Left lung (tissue), 14 donors: ENCODE results near the gene GRAMD2B. TPM values are rescaled to one million over a fixed set of nuclear protein-coding genes. Genes with fewer than 3 reads are reported as not detected.
A peak's percentile ranks its signal among the peaks of the same experiment; 100 is the strongest.
"Not testable (repeated sequence)": the region's sequence is repeated elsewhere in the genome, so short reads cannot be mapped to it uniquely, and the experiment has no call there.

ENCODE experiments used
- ATAC-seq: fragments of 200-7000 bp; cut with Tn5 transposase; one replicate; pipeline ENCODE4 v1.9.1; 2020; ENCODE audit warnings: moderate library complexity
- DNase-seq, 4 donors: peaks; one replicate each; pipeline ENCODE4 v3.0.0-alpha.2; 2013 to 2020
- H3K27ac ChIP-seq, 2 donors: fragments of 200-600 bp; sonication (generic) in 1 of 2; one replicate each; pipeline versions ENCODE4 v1.5.0 to v1.8.0; 2020 to 2021
- H3K27me3 ChIP-seq, 2 donors: fragments of 200-600 bp; sonication (generic) in 1 of 2; one replicate each; pipeline versions ENCODE4 v1.5.0 to v1.8.0; 2020 to 2021
- H3K36me3 ChIP-seq, 2 donors: fragments of 200-600 bp; sonication (generic) in 1 of 2; one replicate each; pipeline versions ENCODE4 v1.5.0 to v1.8.0; 2020 to 2021
- H3K4me1 ChIP-seq, 2 donors: fragments of 200-600 bp; one replicate each; pipeline ENCODE4 v1.8.0; 2021
- H3K4me3 ChIP-seq, 2 donors: fragments of 200-600 bp; sonication (generic) in 1 of 2; one replicate each; pipeline versions ENCODE4 v1.5.0 to v1.8.0; 2020 to 2021; ENCODE audit warnings: mild to moderate bottlenecking in 1 of 2
- H3K9me3 ChIP-seq, 2 donors: fragments of 200-600 bp; sonication (generic) in 1 of 2; one replicate each; pipeline versions ENCODE4 v1.5.0 to v1.8.0; 2020 to 2021
- intact Hi-C, 2 donors: fragments of 100-400 bp; cut with DNase I; formaldehyde crosslinking; loops; one replicate each; pipeline versions ENCODE4 v1.11.2 to v1.14.2; 2022
- long read RNA-seq, 12 donors: library from polyadenylated mRNA in 2 of 12; unstranded in 2 of 12; transcript quantifications; one replicate each; pipeline ENCODE4 v2.0.0 and lab custom pipeline, GENCODE V29; 2019 to 2026
- polyA plus RNA-seq, 6 donors: library from polyadenylated mRNA; unstranded; fragments of 120-200 nt; gene quantifications; one replicate each; pipeline ENCODE4 v1.2.1, GENCODE V29; 2013; ENCODE audit not compliant: insufficient read length in 6 of 6
- total RNA-seq, 2 donors: library from RNA; stranded (reverse); fragmentation: NEBNext Ultra II Directional; extraction: Animal tissue kit (Norgen Biotek cat#: 25700); gene quantifications; one replicate each; pipeline ENCODE4 v1.2.1, GENCODE V29; 2021
- TF ChIP-seq, protein P1 (sequence below), 2 donors: fragments of 200-600 bp; sonication (generic) in 1 of 2; IDR thresholded peaks; one replicate each; pipeline versions ENCODE4 v1.5.0 to v1.8.0; 2021; ENCODE audit warnings: antibody characterized with exemption in 2 of 2
- donor health status: DM: no; HTN: yes; CAD: no.
- donor health status: DM: no; HTN: no; CAD: no.

Gene GRAMD2B, protein sequence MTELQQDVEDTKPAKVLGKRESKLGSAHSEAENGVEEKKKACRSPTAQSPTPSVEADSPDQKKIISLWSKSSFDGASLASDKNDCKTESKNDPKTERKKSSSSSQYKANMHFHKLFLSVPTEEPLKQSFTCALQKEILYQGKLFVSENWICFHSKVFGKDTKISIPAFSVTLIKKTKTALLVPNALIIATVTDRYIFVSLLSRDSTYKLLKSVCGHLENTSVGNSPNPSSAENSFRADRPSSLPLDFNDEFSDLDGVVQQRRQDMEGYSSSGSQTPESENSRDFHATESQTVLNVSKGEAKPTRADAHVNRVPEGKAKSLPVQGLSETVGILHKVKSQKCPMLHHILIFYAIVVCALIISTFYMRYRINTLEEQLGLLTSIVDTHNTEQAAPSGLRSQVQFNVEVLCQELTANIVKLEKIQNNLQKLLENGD
- total RNA-seq: 10 to 100 TPM; 18.1 to 19.2 TPM
- polyA plus RNA-seq: 10 to 100 TPM in 5 of 6 donors, 1 to 10 TPM in 1; 9.8 to 12.6 (median 11.1) TPM
- long read RNA-seq, donor 1, partial matches to known transcripts: 0 of 1 reads
- long read RNA-seq, donor 1, other reads (novel, unspliced or antisense): 0 of 1 reads
- long read RNA-seq, donor 2, partial matches to known transcripts: 0 of 1 reads
- long read RNA-seq, donor 2, other reads (novel, unspliced or antisense): 0 of 1 reads
- long read RNA-seq, donor 3, partial matches to known transcripts: 0 of 1 reads
- long read RNA-seq, donor 3, other reads (novel, unspliced or antisense): 0 of 1 reads
- long read RNA-seq, donor 4, transcript GRAMD2B-201 (14 exons, 3,175 nt): major isoform, 5 of 8 reads
- long read RNA-seq, donor 4, partial matches to known transcripts: 2 of 8 reads
- long read RNA-seq, donor 4, other reads (novel, unspliced or antisense): 0 of 8 reads
- long read RNA-seq, donor 5: 0 reads
- long read RNA-seq, donor 6: 0 reads
- long read RNA-seq, donor 7, partial matches to known transcripts: 0 of 1 reads
- long read RNA-seq, donor 7, other reads (novel, unspliced or antisense): 0 of 1 reads
- long read RNA-seq, donor 8, partial matches to known transcripts: 0 of 1 reads
- long read RNA-seq, donor 8, other reads (novel, unspliced or antisense): 0 of 1 reads
- long read RNA-seq, donor 9: 0 reads
- long read RNA-seq, donor 10, partial matches to known transcripts: 2 of 6 reads
- long read RNA-seq, donor 10, other reads (novel, unspliced or antisense): 1 of 6 reads
- long read RNA-seq, donor 11, transcript GRAMD2B-201 (14 exons, 3,175 nt): major isoform, 6 of 7 reads
- long read RNA-seq, donor 11, partial matches to known transcripts: 0 of 7 reads
- long read RNA-seq, donor 11, other reads (novel, unspliced or antisense): 0 of 7 reads
- long read RNA-seq, donor 12: 0 reads

DNA sequence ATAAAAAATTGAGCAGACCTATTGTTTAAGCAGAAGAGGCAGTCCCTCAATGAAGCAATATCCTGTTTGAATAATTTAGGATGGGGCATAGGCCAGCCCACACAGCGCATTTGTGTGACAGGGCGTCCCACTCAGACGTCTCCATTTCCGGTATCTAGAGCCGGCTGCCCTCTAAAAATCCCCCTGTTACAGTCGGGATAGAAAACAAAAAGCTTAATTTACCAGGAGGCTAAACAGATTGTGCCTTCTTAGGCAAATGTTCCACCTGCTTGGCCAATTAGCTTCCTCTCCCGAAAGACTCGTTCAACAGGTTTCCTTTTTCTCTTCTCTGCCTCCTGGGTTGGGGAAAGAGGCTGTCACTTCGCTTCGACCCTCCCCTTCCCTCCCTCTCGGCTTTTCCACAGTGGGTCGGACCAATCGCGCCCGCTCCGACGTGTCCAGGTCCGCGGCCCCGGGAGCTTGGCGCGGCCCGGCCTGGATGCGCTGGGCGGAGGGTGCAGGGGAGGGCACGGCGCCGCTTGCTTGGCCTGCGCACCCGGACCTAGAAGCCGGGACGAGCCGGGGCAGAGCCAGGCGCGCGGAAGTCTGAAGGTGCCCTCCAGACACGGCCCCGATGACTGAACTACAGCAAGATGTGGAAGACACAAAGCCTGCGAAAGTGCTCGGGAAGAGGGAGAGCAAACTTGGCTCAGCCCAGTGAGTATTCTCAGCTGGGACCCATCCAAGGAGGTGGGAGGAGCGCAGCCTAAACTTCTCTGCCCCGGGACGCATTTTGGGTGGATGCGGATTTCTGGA, at the start of gene GRAMD2B:
TSS of gene GRAMD2B (plus strand) at position 416 of the 795 bp plus-strand sequence. CDS start at position 614, 198 bp downstream.
- intact Hi-C loops: no loop called here
- H3K27ac ChIP-seq: peak within 1 kb of the TSS; percentile 83 to 89
- TF ChIP-seq, protein P1, sequence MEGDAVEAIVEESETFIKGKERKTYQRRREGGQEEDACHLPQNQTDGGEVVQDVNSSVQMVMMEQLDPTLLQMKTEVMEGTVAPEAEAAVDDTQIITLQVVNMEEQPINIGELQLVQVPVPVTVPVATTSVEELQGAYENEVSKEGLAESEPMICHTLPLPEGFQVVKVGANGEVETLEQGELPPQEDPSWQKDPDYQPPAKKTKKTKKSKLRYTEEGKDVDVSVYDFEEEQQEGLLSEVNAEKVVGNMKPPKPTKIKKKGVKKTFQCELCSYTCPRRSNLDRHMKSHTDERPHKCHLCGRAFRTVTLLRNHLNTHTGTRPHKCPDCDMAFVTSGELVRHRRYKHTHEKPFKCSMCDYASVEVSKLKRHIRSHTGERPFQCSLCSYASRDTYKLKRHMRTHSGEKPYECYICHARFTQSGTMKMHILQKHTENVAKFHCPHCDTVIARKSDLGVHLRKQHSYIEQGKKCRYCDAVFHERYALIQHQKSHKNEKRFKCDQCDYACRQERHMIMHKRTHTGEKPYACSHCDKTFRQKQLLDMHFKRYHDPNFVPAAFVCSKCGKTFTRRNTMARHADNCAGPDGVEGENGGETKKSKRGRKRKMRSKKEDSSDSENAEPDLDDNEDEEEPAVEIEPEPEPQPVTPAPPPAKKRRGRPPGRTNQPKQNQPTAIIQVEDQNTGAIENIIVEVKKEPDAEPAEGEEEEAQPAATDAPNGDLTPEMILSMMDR (IDR thresholded peaks at IDR 0.05): no peak
- peaks cover 0 to 16% of the 10 kb centered on the region in 2 donors for H3K4me1 ChIP-seq
- no peaks in the 10 kb centered on the region for H3K9me3 ChIP-seq
- no peaks in the 10 kb centered on the region for H3K27me3 ChIP-seq
- H3K4me3 ChIP-seq: peak within 1 kb of the TSS; percentile 54 to 64
- ATAC-seq (peak; percentile 99), DNase-seq (peak; percentile 71 to 92 (median 87))
- H3K36me3 ChIP-seq: no peaks in the 10 kb centered on the region

DNA sequence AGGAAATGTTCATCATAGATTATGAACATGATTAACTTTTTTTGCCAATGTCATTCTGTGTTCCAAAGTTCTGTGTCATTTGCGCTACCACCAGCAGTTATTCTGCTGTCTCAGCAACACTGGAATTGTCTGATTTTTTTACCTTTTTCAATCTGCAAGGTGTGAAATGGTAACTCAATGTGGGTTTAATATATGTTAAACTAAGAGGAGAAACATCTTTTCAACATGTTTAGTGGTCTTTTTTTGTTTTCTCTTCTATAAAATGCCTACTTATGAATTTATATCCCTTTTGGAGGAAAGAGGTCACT, 49.1 kb upstream of the GRAMD2B start:
- Histone ChIP-seq H3K9me3 (no peaks in the 10 kb centered on the region), H3K36me3 (no peaks in the 10 kb centered on the region), H3K4me3 (no peak overlapping the region), H3K4me1 (no peaks in the 10 kb centered on the region), H3K27me3 (no peaks in the 10 kb centered on the region), H3K27ac (no peak overlapping the region)
- no peak for DNase-seq
- ATAC-seq: no peak
- TF ChIP-seq, protein P1 (IDR thresholded peaks at IDR 0.05): no peak
- intact Hi-C loops: no loop called here

DNA sequence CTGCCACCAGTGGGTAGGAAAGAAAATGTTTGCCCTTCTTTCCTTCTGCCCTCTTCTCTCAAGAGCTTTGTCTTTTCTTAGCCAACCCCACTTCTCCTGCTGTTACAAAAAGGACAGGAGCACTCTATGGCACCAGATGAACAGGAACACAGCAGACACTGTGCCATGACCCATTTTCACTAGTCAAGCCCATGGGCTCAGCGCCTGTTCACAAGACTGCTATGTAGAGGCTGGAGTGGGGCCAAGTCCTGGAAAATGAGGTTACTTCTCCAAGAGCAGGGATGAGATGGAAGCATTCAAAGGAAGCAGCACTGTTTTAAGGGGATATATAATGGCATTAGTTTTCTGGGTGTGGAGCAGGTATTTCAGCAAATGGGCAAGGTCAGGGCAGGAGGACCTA, 46.8 kb upstream of the GRAMD2B start:
- no peaks in the 10 kb centered on the region for H3K4me1 ChIP-seq
- no peaks in the 10 kb centered on the region for H3K27me3 ChIP-seq
- H3K4me3 ChIP-seq: no peak overlapping the region
- ATAC-seq (no peak), DNase-seq (no peak)
- no peaks in the 10 kb centered on the region for H3K36me3 ChIP-seq
- H3K9me3 ChIP-seq: peaks cover 0 to 3% of the 10 kb centered on the region in 2 donors
- intact Hi-C loops: no loop called here
- H3K27ac ChIP-seq: no peak overlapping the region
- TF ChIP-seq, protein P1 (IDR thresholded peaks at IDR 0.05): no peak

DNA sequence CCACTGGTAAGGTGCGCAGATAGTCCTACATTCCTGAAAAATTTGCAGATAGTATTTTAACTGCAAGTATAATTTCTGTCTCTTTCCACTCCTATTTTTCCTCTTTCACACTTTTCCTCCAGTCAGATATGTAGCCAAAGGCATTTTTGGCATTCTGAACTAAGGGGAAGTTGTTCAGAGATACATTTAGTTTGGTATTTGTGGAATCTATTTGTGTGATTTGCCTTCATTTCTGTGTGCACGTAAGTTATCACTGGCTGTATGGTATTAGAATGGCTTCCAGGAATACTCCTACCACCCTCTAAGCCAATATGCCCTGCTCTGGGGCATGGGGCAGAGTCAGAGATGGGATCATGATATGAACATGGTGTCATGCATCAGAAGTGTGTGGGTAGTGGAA, 45.8 kb upstream of the GRAMD2B start:
- Histone ChIP-seq H3K4me3 (no peak overlapping the region), H3K9me3 (peaks cover 0 to 4% of the 10 kb centered on the region in 2 donors), H3K27me3 (no peaks in the 10 kb centered on the region), H3K4me1 (no peaks in the 10 kb centered on the region), H3K36me3 (no peaks in the 10 kb centered on the region), H3K27ac (no peak overlapping the region)
- ATAC-seq (no peak), DNase-seq (no peak)
- TF ChIP-seq, protein P1 (IDR thresholded peaks at IDR 0.05): no peak
- intact Hi-C loops: no loop called here

DNA sequence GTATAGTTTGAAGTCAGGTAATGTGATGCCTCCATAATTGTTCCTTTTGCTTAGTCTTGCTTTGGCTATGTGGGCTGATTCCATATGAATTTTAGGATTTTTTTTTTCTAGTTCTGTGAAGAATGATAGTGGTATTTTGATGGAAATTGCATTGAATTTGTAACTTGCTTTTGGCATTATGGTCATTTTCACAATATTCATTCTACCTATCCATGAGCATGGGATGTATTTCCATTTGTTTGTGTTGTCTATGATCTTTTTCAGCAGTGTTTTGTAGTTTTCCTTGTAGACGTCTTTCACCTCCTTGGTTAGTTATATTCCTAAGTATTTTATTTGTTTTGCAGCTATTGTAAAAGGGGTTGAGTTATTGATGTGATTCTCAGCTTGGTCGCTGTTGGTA, 42.9 kb upstream of the GRAMD2B start:
- H3K4me3 ChIP-seq, intact Hi-C loops, H3K27me3 ChIP-seq, H3K9me3 ChIP-seq, H3K4me1 ChIP-seq, H3K27ac ChIP-seq, ATAC-seq, H3K36me3 ChIP-seq, DNase-seq: not testable (repeated sequence)
